HG03196 (cell line): ENCODE data around the gene OR2D3.
"Not testable (repeated sequence)": the region's sequence is repeated elsewhere in the genome, so short reads cannot be mapped to it uniquely, and the experiment has no call there.

Source experiments
- ATAC-seq: cut with Tn5 transposase; IDR thresholded peaks from one replicate; pipeline ENCODE4 v1.9.1; 2021; ENCODE audit not compliant: unreplicated experiment

The OR2D3 gene

GRCh38 chr11:6920702-6921101 lies at the start of gene OR2D3:
OR2D3 (plus strand) TSS chr11:6921002; CDS start chr11:6921002, 0 bp downstream.
- ATAC-seq, result no peak

GRCh38 chr11:6871278-6871677 lies 49.5 kb upstream of the OR2D3 start:
- no peak for ATAC-seq

GRCh38 chr11:6875761-6876160 lies 45.0 kb upstream of the OR2D3 start:
- no peak for ATAC-seq

- ATAC-seq, result no peak
These were observed 44.5 kb upstream of the OR2D3 start, which contains the start of gene OR10A4 for GRCh38 chr11:6876325-6876724. OR10A4 (plus strand) TSS chr11:6876625; CDS start chr11:6876648, 23 bp downstream.

GRCh38 chr11:6876914-6877313 lies 43.9 kb upstream of the OR2D3 start:
- ATAC-seq, result no peak

- no peak for ATAC-seq
These were observed 38.1 kb upstream of the OR2D3 start for GRCh38 chr11:6882751-6883150.

- not testable (repeated sequence) for ATAC-seq
These were observed 33.1 kb upstream of the OR2D3 start for GRCh38 chr11:6887711-6888110.

GRCh38 chr11:6888830-6889229 lies 32.0 kb upstream of the OR2D3 start:
- ATAC-seq, result no peak

GRCh38 chr11:6889835-6890234 lies 31.0 kb upstream of the OR2D3 start:
- ATAC-seq, result no peak

GRCh38 chr11:6892400-6892799 lies 28.4 kb upstream of the OR2D3 start, which contains the start of gene OR2D2:
OR2D2 (minus strand) TSS chr11:6892500; CDS start chr11:6892500, 0 bp downstream.
- ATAC-seq, result no peak

GRCh38 chr11:6894097-6894496 lies 26.7 kb upstream of the OR2D3 start:
- no peak for ATAC-seq

GRCh38 chr11:6895010-6895409 lies 25.8 kb upstream of the OR2D3 start:
- peak; percentile 95 for ATAC-seq

GRCh38 chr11:6898911-6899310 lies 21.9 kb upstream of the OR2D3 start:
- ATAC-seq, result no peak

GRCh38 chr11:6900327-6900999 lies 20.3 kb upstream of the OR2D3 start:
- ATAC-seq, result no peak

- not testable (repeated sequence) for ATAC-seq
These were observed 16.0 kb upstream of the OR2D3 start for GRCh38 chr11:6904804-6905203.

- ATAC-seq, result no peak
These were observed 9.4 kb upstream of the OR2D3 start for GRCh38 chr11:6911378-6911777.

GRCh38 chr11:6911948-6912347 lies 8.9 kb upstream of the OR2D3 start:
- no peak for ATAC-seq

GRCh38 chr11:6919698-6920097 lies 1.1 kb upstream of the OR2D3 start:
- ATAC-seq, result no peak

- no peak for ATAC-seq
These were observed 4.3 kb downstream of the OR2D3 start for GRCh38 chr11:6925007-6925577.

GRCh38 chr11:6925636-6926207 lies 4.9 kb downstream of the OR2D3 start:
- peak; percentile 10 for ATAC-seq

- ATAC-seq, result peak; percentile 78
These were observed 5.6 kb downstream of the OR2D3 start, which contains the start of gene ZNF215 for GRCh38 chr11:6926208-6927029. ZNF215 (plus strand) TSS chr11:6926426; CDS start chr11:6932273, 5,847 bp downstream.
